GM06990 (cell line): Measurements from ENCODE around the gene ACTRT3.

Experiments used
- DNase-seq: peaks from one replicate; pipeline ENCODE4 v3.0.0-alpha.2; 2011; ENCODE audit not compliant: insufficient read length; ENCODE audit errors: extremely low read depth
- H3K27me3 ChIP-seq: replicated peaks from 2 replicates; pipeline ENCODE4 v1.6.0; 2011; ENCODE audit warnings: low read length; ENCODE audit not compliant: control insufficient read depth, insufficient read depth
- H3K36me3 ChIP-seq: 2 replicates; pipeline ENCODE4 v1.5.1; 2011; ENCODE audit warnings: low read length; ENCODE audit not compliant: control insufficient read depth, insufficient read depth
- H3K4me3 ChIP-seq: replicated peaks from 2 replicates; pipeline ENCODE4 v1.5.1; 2011; ENCODE audit warnings: low read depth, mild to moderate bottlenecking, control low read depth, low read length
- CTCF ChIP-seq: IDR thresholded peaks from 2 replicates; pipeline ENCODE4 v1.5.1; 2011; ENCODE audit warnings: low read length, control low read depth, mild to moderate bottlenecking, inconsistent platforms; ENCODE audit not compliant: insufficient read depth, poor library complexity, severe bottlenecking

ACTRT3 gene

DNA sequence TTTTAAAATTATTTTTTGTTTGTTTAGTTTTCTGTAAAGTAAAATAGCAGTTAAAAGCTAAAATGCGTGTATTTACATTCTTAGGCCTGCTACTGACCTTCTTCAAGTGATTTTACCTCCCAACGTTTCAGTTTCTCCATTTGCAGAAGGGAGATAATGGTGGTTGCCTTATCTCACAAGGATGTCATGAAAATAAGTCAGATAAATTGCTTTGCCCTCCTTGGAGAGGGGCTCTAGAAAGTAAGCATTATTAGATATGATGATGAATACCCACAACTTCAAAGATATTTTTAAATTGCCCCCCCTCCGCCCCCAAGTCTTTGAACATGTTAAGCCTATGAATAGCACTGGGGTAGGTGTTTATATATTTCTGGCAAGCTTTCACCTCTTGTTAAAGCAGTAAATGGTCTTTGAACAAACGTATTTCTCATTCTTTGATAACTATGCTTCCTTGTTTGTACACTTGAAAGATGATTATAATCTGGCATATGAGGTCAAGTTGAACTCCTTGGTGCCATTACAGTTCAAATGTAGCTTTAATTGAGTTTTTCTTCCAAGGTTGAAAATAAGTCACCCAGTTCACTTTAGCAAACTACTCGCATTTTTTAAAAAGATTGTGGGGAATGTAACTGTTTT lies 10.9 kb downstream of the ACTRT3 start:
- TF ChIP-seq CTCF, result no peak
- no peak overlapping the region for H3K4me3 ChIP-seq
- H3K27me3 ChIP-seq, result no peaks in the 10 kb centered on the region
- DNase-seq, result no peak
- H3K36me3 ChIP-seq, result no peaks in the 10 kb centered on the region

- Histone ChIP-seq H3K36me3 (no peaks in the 10 kb centered on the region), H3K27me3 (no peaks in the 10 kb centered on the region)
- no peak for TF ChIP-seq CTCF
These were observed 13.9 kb downstream of the ACTRT3 start for GRCh38 chr3:169755488-169755887.

GRCh38 chr3:169754711-169755110 lies 14.7 kb downstream of the ACTRT3 start:
- TF ChIP-seq CTCF, result no peak
- Histone ChIP-seq H3K27me3 (no peaks in the 10 kb centered on the region), H3K4me3 (no peak overlapping the region)

More at GRCh38 chr3:169755488-169755887, 13.9 kb downstream of the ACTRT3 start:
- H3K4me3 ChIP-seq, result no peak overlapping the region
- DNase-seq, result no peak

DNA sequence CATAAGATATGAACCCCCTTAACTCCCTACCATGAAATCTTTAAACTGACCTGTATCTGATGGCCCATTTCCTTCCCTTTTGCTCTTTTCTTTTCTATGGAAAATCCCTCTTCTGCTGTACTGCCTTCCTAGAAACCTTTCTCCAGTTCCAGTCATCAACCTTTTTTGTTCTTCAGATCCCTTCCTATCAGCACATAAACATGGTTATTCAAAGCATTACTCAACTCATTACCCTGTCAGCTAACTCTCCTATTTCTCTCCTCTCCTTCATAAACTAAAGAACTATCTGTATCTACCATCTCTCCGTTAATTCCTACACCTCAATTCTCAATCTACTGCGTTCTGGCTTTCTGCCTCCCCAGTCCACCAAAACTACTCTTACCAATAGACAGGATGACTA lies 17.5 kb downstream of the ACTRT3 start:
- Histone ChIP-seq H3K4me3 (no peak overlapping the region), H3K36me3 (no peaks in the 10 kb centered on the region), H3K27me3 (no peaks in the 10 kb centered on the region; the same call in 1 of the 2 replicates)
- no peak for DNase-seq
- no peak for TF ChIP-seq CTCF

More at GRCh38 chr3:169754711-169755110, 14.7 kb downstream of the ACTRT3 start:
- H3K36me3 ChIP-seq, result no peaks in the 10 kb centered on the region
- no peak for DNase-seq

GRCh38 chr3:169750665-169751064 lies 18.7 kb downstream of the ACTRT3 start:
- Histone ChIP-seq H3K4me3 (no peak overlapping the region), H3K27me3 (no peaks in the 10 kb centered on the region; the same call in 1 of the 2 replicates), H3K36me3 (no peaks in the 10 kb centered on the region)
- DNase-seq, result no peak
- TF ChIP-seq CTCF, result no peak

DNA sequence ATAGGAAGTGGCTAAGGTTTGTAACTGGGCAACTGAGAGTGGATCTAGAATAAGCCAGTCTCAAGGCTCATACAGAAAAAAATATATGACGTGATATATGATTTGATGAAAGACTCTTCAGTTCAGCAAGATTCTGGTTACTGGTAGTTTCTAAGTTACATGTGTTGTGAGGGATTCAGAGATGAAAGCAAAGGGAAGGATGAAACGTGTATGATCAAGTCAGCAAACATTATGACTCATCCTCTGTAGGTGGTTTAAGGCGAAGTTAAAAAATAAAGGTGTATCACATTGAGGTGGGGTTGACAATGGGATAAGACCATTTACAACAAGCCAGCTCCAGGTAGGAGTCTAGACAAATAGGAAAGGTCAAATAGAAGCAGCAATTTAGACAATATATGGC lies 20.7 kb downstream of the ACTRT3 start:
- H3K27me3 ChIP-seq, result no peaks in the 10 kb centered on the region; the same call in 1 of the 2 replicates
- H3K4me3 ChIP-seq, result no peak overlapping the region
- no peak for TF ChIP-seq CTCF
- DNase-seq, result no peak
- no peaks in the 10 kb centered on the region for H3K36me3 ChIP-seq
